DLD1 (cell line): ENCODE results near the gene CD83.
"Not testable (repeated sequence)": the region's sequence is repeated elsewhere in the genome, so short reads cannot be mapped to it uniquely, and the experiment has no call there.

Source experiments
- in situ Hi-C: cut with HindIII; loops from 2 replicates; pipeline ENCODE4 v1.10.0; 2017; ENCODE audit warnings: low sequenced_read_pairs

CD83 gene, protein sequence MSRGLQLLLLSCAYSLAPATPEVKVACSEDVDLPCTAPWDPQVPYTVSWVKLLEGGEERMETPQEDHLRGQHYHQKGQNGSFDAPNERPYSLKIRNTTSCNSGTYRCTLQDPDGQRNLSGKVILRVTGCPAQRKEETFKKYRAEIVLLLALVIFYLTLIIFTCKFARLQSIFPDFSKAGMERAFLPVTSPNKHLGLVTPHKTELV

GRCh38 chr6:14117158-14118090 lies at the start of gene CD83:
TSS of gene CD83 (plus strand) at chr6:14117772. CDS start at chr6:14117812, 40 bp downstream.
- in situ Hi-C loops: no loop called here

GRCh38 chr6:14068133-14068532 lies 49.4 kb upstream of the CD83 start:
- in situ Hi-C loops: no loop called here

- in situ Hi-C loops: no loop called here
These were observed 48.9 kb upstream of the CD83 start for GRCh38 chr6:14068623-14069022.

GRCh38 chr6:14070457-14070856 lies 47.1 kb upstream of the CD83 start:
- in situ Hi-C loops: no loop called here

- in situ Hi-C loops: no loop called here
These were observed 45.5 kb upstream of the CD83 start for GRCh38 chr6:14072084-14072483.

GRCh38 chr6:14073561-14074354 lies 43.8 kb upstream of the CD83 start:
- in situ Hi-C loops: not testable (repeated sequence)

DNA sequence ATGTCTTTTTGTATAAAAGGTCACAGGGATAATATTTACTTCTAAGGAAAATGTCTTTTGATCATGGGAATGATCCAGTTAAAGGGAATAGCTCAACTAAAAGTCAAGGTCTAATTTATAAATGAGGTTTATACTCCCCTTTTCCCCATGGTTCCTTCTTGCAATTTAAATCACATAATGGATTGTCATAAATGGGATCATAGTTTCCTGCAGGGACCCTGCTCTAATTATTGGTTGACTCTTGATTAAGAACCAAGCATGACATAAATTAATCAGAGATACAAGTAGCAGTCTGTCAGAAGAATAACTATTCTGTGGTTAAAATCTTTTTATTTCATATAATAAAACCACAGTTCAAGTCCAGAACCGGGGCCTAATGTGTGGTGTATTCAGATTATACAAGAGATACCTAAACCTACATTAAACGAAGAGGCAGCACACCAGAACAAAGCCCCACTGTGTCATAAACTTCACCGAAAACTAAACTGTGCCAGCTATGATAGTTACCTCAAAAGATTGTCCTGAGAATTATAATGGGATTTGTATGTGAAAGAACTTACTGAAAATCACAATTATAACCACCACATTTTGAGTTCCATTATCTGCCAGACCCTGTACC lies 43.0 kb upstream of the CD83 start:
- in situ Hi-C loops: no loop called here

DNA sequence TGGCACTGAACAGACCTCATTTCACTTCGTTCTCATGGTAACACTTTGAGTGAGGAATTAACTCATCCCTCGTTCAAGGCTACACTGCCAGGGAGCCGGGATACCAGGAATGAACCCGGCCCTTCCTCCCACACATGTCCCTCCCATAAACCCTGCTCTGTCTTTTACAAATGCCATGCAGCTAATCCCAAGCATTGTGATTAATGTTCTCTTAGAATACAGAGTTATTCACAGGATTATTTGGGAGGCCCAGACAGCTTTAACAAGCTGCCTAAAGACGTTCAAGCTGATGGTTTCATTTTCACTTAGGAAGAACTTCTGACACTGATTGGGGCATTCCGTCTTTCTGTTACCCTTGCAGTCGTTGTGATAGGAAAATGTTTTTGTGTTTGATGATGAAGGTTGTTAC lies 42.5 kb upstream of the CD83 start:
- in situ Hi-C loops: no loop called here

- in situ Hi-C loops: no loop called here
These were observed 40.2 kb upstream of the CD83 start for GRCh38 chr6:14077193-14077867.

DNA sequence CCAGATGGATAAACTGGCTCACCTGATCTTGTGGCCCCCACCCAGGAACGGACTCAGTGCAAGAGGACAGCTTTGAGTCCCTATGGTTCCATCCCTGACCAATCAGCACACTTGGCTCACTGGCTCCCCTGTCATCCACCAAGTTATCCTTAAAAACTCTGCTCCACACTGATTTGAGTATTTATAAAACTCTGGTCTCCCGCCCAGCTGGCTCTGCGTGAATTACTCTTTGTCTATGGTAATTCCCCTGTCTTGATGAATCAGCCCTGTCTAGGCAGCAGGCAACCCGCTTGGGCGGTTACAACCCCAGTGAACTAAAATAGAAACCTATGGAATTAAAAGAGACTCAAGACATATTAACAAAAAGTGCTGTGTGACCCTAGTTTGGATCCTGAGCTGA lies 38.1 kb upstream of the CD83 start:
- in situ Hi-C loops: no loop called here

DNA sequence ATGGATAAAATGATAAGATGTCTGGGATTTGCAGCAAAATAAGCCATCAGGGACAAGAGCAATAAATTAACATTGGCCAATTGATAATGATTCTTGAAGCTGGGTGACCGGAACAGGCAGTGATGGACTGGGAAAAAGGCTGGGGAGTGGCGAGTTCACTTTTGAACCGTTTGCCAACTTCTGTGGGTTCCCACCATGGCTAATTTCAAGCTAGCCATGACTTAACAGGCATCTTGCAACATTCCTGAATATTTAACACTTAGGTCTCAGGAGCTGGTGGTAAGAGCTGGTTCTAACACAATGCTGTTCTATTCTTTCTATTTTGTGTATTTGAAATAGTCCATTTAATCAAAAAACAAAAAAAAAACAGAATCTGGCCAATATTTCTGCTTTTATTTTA lies 37.6 kb upstream of the CD83 start:
- in situ Hi-C loops: no loop called here

DNA sequence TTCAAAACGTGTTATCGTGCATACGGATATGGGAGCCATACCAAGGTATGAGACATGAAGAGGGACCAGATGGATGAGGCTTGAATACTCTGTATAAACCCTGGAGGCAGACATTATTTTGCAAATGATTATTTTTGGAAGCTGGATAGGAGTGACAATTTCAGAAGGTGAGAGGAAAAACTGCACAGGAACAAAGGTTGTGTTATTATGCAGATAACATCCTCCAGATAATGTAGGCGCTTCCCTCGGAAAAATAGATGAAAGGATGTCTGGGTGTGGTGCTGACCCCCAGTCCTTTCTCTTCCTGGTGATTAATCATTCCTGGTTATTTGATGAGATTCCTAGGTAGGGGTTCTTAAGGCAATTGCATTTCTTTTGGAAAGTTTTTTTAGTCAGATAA lies 36.4 kb upstream of the CD83 start:
- in situ Hi-C loops: no loop called here

DNA sequence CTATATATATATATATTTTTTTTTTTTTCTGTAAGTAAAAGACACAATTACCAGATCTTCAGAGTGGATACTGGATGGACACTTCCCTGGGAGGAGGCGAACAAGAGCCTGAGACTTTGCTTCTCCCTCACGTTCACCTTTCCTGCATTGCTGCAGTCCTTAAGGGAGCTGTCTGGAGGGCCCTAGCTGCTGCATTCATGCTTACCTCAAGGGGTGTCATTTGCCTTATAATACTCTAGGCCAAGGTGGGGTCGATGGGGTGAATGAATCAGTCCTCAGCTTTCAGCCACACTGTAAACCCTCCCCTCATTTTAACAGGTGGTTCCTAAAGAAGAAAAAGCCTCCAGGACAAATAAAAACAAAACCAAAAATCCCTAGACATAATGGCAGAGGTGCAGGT lies 34.8 kb upstream of the CD83 start:
- in situ Hi-C loops: no loop called here

DNA sequence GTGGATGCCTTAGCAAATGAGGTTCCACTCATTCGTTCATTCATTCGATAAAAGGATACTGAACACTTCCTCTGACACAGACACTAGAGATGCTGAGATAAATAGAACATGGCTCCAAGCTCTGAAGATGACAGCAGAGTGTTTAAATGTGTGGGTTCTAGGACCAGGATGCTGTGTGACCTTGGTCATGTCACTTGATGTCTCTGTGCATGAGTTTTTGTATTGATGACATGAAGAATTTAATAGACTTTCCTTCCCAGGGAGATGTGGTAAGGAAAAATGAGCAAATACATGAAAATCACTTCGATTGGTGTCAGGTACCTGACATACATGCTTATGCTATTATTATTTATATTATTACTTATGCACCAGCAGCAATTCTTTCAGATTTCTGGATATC lies 34.3 kb upstream of the CD83 start:
- in situ Hi-C loops: no loop called here

GRCh38 chr6:14083751-14084150 lies 33.8 kb upstream of the CD83 start:
- in situ Hi-C loops: no loop called here

GRCh38 chr6:14084388-14084787 lies 33.2 kb upstream of the CD83 start:
- in situ Hi-C loops: no loop called here

GRCh38 chr6:14085176-14085787 lies 32.3 kb upstream of the CD83 start:
- in situ Hi-C loops: no loop called here

DNA sequence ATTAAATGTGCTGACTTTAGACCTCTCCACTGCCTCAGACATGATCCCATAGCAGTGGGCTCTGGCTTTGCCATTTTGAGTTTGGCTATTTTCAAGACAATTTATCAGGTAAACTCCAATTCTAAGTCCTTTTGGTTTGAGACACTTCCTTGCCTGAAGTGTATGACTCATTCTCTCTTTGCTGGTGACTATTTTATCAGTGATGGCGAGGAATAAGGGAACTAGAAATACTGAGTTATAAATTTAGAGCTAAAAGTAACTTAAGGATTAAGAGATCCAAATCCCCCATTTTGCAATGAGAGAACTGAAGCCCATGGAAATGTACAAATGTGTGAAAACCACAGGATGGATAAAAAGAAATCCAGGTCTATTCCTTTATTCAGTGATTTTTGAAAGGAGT lies 30.9 kb upstream of the CD83 start:
- in situ Hi-C loops: no loop called here

- in situ Hi-C loops: no loop called here
These were observed 28.9 kb upstream of the CD83 start for GRCh38 chr6:14088600-14089192.

DNA sequence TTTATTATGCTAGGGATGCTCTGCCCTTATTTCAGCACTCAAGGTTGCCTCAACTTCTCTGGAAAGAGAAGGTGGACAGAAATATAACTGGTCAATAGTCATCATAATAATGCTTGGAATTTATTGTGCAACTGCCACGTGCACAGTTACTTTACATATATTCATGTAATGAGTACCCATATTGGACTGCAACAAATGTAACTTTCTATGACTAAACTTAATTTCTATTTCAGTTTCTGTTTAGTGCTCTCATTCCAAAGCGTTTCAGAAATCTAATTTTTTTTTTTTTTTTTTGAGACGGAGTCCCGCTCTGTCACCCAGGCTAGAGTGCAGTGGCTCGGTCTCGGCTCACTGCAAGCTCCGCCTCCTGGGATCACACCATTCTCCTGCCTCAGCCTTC lies 28.3 kb upstream of the CD83 start:
- in situ Hi-C loops: no loop called here
